H1 (cell line): ENCODE measurements around the gene CHPT1.

ENCODE experiments used
- CBX8 ChIP-seq: fragments of 300-800, 300-1000 bp; sonication (generic); IDR thresholded peaks from 2 replicates; pipeline ENCODE4 v1.7.1; 2016; ENCODE audit warnings: low read depth, low read length, borderline replicate concordance
- CTCF ChIP-seq, 3 experiments: IDR thresholded peaks; 1 replicate in 2 of 3; 2 replicates in 1 of 3; pipeline versions ENCODE4 v1.5.1 to v1.6.1; 2011; ENCODE audit warnings: low read length in 3 of 3, mild to moderate bottlenecking in 3 of 3, inconsistent platforms in 2 of 3, low read depth in 1 of 3, moderate library complexity in 1 of 3; ENCODE audit not compliant: insufficient read depth in 1 of 3; ENCODE audit errors: control extremely low read depth in 1 of 3
- GABPA ChIP-seq: IDR thresholded peaks from 2 replicates; pipeline ENCODE4 v1.6.1; 2011; ENCODE audit warnings: mild to moderate bottlenecking, low read length, moderate library complexity, borderline replicate concordance; ENCODE audit not compliant: insufficient read depth
- HDAC6 ChIP-seq: IDR thresholded peaks from one replicate; pipeline ENCODE4 v1.7.1; 2012; ENCODE audit warnings: low read depth, mild to moderate bottlenecking, inconsistent platforms, low read length, moderate library complexity
- JUN ChIP-seq: IDR thresholded peaks from 2 replicates; pipeline ENCODE4 v1.6.1; 2011; ENCODE audit warnings: low read depth, mild to moderate bottlenecking, improper control_type of control experiment, low read length
- MAFK ChIP-seq: IDR thresholded peaks from 2 replicates; pipeline ENCODE4 v1.6.1; 2012; ENCODE audit warnings: low read depth, mild to moderate bottlenecking, improper control_type of control experiment, low read length
- POLR2A ChIP-seq, 2 experiments: IDR thresholded peaks; 1 replicate in 1 of 2; 2 replicates in 1 of 2; pipeline ENCODE4 v1.6.1; 2011; ENCODE audit warnings: low read depth in 2 of 2, low read length in 2 of 2, mild to moderate bottlenecking in 2 of 2; ENCODE audit errors: control extremely low read depth in 1 of 2
- POLR2AphosphoS5 ChIP-seq: IDR thresholded peaks from 2 replicates; pipeline ENCODE4 v1.6.1; 2011; ENCODE audit warnings: low read depth, low read length
- RFX5 ChIP-seq: IDR thresholded peaks from 2 replicates; pipeline ENCODE4 v1.6.1; 2011; ENCODE audit warnings: low read depth, low read length, improper control_type of control experiment, borderline replicate concordance
- SUZ12 ChIP-seq: fragments of 200-600 bp; sonication (generic); IDR thresholded peaks from 2 replicates; pipeline ENCODE4 v1.6.1; 2012; ENCODE audit warnings: mild to moderate bottlenecking, inconsistent platforms, low read length, moderate library complexity, mixed read lengths
- TF ChIP-seq, protein P1 (sequence below): IDR thresholded peaks from 2 replicates; pipeline ENCODE4 v1.6.1; 2012; ENCODE audit warnings: inconsistent platforms

- no peak for TF ChIP-seq CTCF (IDR thresholded peaks at IDR 0.05; ENCODE audit: control extremely low read depth in 1 of 3, insufficient read depth in 1 of 3, low read depth in 1 of 3, low read length in 3 of 3)
- TF ChIP-seq MAFK, result no peak
- TF ChIP-seq POLR2A (IDR thresholded peaks at IDR 0.05; ENCODE audit: control extremely low read depth in 1 of 2, low read depth in 2 of 2, low read length in 2 of 2), result no peak
- TF ChIP-seq CBX8, result no peak
- TF ChIP-seq, protein P1, sequence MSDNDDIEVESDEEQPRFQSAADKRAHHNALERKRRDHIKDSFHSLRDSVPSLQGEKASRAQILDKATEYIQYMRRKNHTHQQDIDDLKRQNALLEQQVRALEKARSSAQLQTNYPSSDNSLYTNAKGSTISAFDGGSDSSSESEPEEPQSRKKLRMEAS, result no peak
- TF ChIP-seq JUN, result no peak
- TF ChIP-seq RFX5, result no peak
- TF ChIP-seq SUZ12, result no peak
- no peak for TF ChIP-seq GABPA
- TF ChIP-seq POLR2AphosphoS5, result no peak
- no peak for TF ChIP-seq HDAC6
Observed at GRCh38 chr12:101690544-101691098, 6.8 kb upstream of the CHPT1 start.
